C4-2B (cell line): ENCODE data around the gene PTPRU.

Experiments used
- CTCF ChIP-seq: fragments of 450-650 bp; conservative IDR thresholded peaks from 2 replicates; pipeline ENCODE4 v1.5.1; 2017; ENCODE audit warnings: mild to moderate bottlenecking
- ZFX ChIP-seq: fragments of 450-650 bp; IDR thresholded peaks from 2 replicates; pipeline ENCODE4 v1.6.1; 2017

- TF ChIP-seq CTCF: no peak
- TF ChIP-seq ZFX: no peak
Observed at GRCh38 chr1:29357452-29357851, 121.1 kb downstream of the PTPRU start.
